Measurements from ENCODE around the gene ZSWIM2.

- TF ChIP-seq POLR2AphosphoS5 (IDR thresholded peaks at IDR 0.05; ENCODE audit: borderline replicate concordance, low read depth, low read length), result no peak
- no peak for TF ChIP-seq EZH2 (IDR thresholded peaks at IDR 0.05)
Observed at GRCh38 chr2:186841940-186842339, 7.0 kb downstream of the ZSWIM2 start.
